Measurements from ENCODE around the gene FMN2.
"Not testable (repeated sequence)": the region's sequence is repeated elsewhere in the genome, so short reads cannot be mapped to it uniquely, and the experiment has no call there.

FMN2 gene

GRCh38 chr1:240145120-240145519, 53.4 kb downstream of the FMN2 start:
- no peak for DNase-seq

- DNase-seq: no peak
Observed at GRCh38 chr1:240148333-240148732, 56.6 kb downstream of the FMN2 start.

- DNase-seq: peak; percentile 14 to 22
Observed at GRCh38 chr1:240149484-240150094, 57.9 kb downstream of the FMN2 start.

- no peak for DNase-seq
Observed at GRCh38 chr1:240151136-240151735, 59.6 kb downstream of the FMN2 start.

- no peak for DNase-seq
Observed at GRCh38 chr1:240152611-240153297, 61.1 kb downstream of the FMN2 start.

GRCh38 chr1:240155605-240156004, 63.9 kb downstream of the FMN2 start:
- DNase-seq: no peak

- DNase-seq: no peak
Observed at GRCh38 chr1:240164742-240165141, 73.1 kb downstream of the FMN2 start.

- peak in 1 of 2 experiments; percentile 2 for DNase-seq
Observed at GRCh38 chr1:240169188-240169587, 77.5 kb downstream of the FMN2 start.

- no peak for DNase-seq
Observed at GRCh38 chr1:240170266-240170665, 78.6 kb downstream of the FMN2 start.

GRCh38 chr1:240170806-240171205, 79.1 kb downstream of the FMN2 start:
- DNase-seq: no peak

- no peak for DNase-seq
Observed at GRCh38 chr1:240171907-240172306, 80.2 kb downstream of the FMN2 start.

GRCh38 chr1:240173836-240174235, 82.2 kb downstream of the FMN2 start:
- no peak for DNase-seq

- peak; percentile 36 to 69 for DNase-seq
Observed at GRCh38 chr1:240174734-240175133, 83.1 kb downstream of the FMN2 start.

GRCh38 chr1:240178366-240178765, 86.7 kb downstream of the FMN2 start:
- DNase-seq: no peak

GRCh38 chr1:240184682-240185081, 93.0 kb downstream of the FMN2 start:
- DNase-seq: not testable (repeated sequence)

GRCh38 chr1:240188139-240188538, 96.5 kb downstream of the FMN2 start:
- DNase-seq: no peak

GRCh38 chr1:240189386-240189989, 97.8 kb downstream of the FMN2 start:
- peak in 1 of 2 experiments; percentile 45 for DNase-seq

GRCh38 chr1:240190881-240191401, 99.3 kb downstream of the FMN2 start:
- DNase-seq: peak in 1 of 2 experiments; percentile 13

GRCh38 chr1:240192851-240193250, 101.2 kb downstream of the FMN2 start:
- DNase-seq: no peak

GRCh38 chr1:240193679-240194078, 102.0 kb downstream of the FMN2 start:
- no peak for DNase-seq

- no peak for DNase-seq
Observed at GRCh38 chr1:240194120-240194519, 102.4 kb downstream of the FMN2 start.

- no peak for DNase-seq
Observed at GRCh38 chr1:240198376-240198775, 106.7 kb downstream of the FMN2 start.
